Measurements from ENCODE around the gene IGLL1. TPM values are rescaled to one million over a fixed set of nuclear protein-coding genes. Genes with fewer than 3 reads are reported as not detected.
"Not testable (repeated sequence)": the region's sequence is repeated elsewhere in the genome, so short reads cannot be mapped to it uniquely, and the experiment has no call there.

The IGLL1 gene
- polyA plus RNA-seq, 1 donor (not counting 4 experiments of a cell fraction or from before 2014, with no cell fraction given) = not detected

DNA sequence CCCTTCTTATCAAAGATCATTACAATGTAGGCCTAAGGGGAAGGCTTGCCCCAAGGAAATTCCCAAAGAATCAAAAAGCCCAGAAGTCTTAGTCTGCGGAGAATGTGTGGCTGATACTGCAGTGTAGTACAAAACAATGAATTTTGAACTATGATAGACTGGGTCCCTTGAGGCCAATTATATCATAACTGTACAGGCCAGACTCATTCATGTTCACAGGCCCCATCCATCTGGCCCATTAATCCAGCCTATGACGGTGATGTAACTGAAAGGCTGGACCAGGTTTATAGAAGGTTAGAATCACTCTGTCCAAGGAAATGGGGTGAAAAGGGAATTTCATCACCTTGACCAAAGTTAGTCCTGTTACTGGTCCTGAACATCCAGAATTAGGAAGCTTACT is 35.2 kb downstream of the IGLL1 start:
- H3K27me3 ChIP-seq (ENCODE audit: control insufficient read depth, extremely low read depth, insufficient read depth, low read length) = peaks cover 6% of the 10 kb centered on the region
- H3K36me3 ChIP-seq (ENCODE audit: control insufficient read depth in 2 of 2, extremely low read depth in 1 of 2, insufficient read depth in 2 of 2, low read length in 2 of 2) = no peaks in the 10 kb centered on the region
- no peak for DNase-seq (ENCODE audit: low read depth, low spot score)
- no peaks in the 10 kb centered on the region for H3K79me2 ChIP-seq (ENCODE audit: control insufficient read depth, insufficient read depth, low read length)
- no peaks in the 10 kb centered on the region for H3K9me1 ChIP-seq (ENCODE audit: control insufficient read depth, extremely low read depth, insufficient read depth, low read length)
- no peaks in the 10 kb centered on the region for H3K9me3 ChIP-seq (ENCODE audit: control insufficient read depth, low read depth, low read length)
- H3K4me3 ChIP-seq (ENCODE audit: control insufficient read depth in 2 of 3, extremely low read depth in 1 of 3, insufficient read depth in 2 of 3, low read depth in 1 of 3, low read length in 3 of 3) = no peak overlapping the region
- no peak overlapping the region for H3K4me2 ChIP-seq (ENCODE audit: control insufficient read depth, extremely low read depth, insufficient read depth, low read depth, low read length)
- H2AFZ ChIP-seq (ENCODE audit: control insufficient read depth, low read length) = no peak overlapping the region
- H4K20me1 ChIP-seq (ENCODE audit: control insufficient read depth, extremely low read depth, insufficient read depth, low read length) = no peaks in the 10 kb centered on the region
- H3K27ac ChIP-seq (ENCODE audit: control insufficient read depth, insufficient read depth, low read length) = no peak overlapping the region
- FAIRE-seq = no peak
- dilution Hi-C loops (cut with MboI; ENCODE audit: extremely low pct_ligation_motif_present, low sequenced_read_pairs) = no loop called here
- TF ChIP-seq, protein P1, sequence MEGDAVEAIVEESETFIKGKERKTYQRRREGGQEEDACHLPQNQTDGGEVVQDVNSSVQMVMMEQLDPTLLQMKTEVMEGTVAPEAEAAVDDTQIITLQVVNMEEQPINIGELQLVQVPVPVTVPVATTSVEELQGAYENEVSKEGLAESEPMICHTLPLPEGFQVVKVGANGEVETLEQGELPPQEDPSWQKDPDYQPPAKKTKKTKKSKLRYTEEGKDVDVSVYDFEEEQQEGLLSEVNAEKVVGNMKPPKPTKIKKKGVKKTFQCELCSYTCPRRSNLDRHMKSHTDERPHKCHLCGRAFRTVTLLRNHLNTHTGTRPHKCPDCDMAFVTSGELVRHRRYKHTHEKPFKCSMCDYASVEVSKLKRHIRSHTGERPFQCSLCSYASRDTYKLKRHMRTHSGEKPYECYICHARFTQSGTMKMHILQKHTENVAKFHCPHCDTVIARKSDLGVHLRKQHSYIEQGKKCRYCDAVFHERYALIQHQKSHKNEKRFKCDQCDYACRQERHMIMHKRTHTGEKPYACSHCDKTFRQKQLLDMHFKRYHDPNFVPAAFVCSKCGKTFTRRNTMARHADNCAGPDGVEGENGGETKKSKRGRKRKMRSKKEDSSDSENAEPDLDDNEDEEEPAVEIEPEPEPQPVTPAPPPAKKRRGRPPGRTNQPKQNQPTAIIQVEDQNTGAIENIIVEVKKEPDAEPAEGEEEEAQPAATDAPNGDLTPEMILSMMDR (optimal IDR thresholded peaks at IDR 0.05 in 1 of 3, IDR thresholded peaks at IDR 0.05 in 1 of 3, conservative IDR thresholded peaks at IDR 0.05 in 1 of 3; ENCODE audit: extremely low read depth in 1 of 3, insufficient read depth in 2 of 3, low read length in 3 of 3) = no peak
- no peak for TF ChIP-seq EZH2 (IDR thresholded peaks at IDR 0.05; ENCODE audit: low read length)
- H3K9ac ChIP-seq (ENCODE audit: control insufficient read depth, extremely low read depth, insufficient read depth, low read length) = no peak overlapping the region
- H3K4me1 ChIP-seq (ENCODE audit: control insufficient read depth, extremely low read depth, insufficient read depth, low read length) = no peaks in the 10 kb centered on the region

DNA sequence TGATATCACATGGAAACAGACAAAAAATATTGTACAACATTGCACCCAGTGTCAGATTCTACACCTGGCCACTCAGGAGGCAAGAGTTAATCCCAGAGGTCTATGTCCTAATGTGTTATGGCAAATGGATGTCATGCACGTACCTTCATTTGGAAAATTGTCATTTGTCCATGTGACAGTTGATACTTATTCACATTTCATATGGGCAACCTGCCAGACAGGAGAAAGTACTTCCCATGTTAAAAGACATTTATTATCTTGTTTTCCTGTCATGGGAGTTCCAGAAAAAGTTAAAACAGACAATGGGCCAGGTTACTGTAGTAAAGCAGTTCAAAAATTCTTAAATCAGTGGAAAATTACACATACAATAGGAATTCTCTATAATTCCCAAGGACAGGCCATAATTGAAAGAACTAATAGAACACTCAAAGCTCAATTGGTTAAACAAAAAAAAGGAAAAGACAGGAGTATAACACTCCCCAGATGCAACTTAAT is 36.5 kb downstream of the IGLL1 start:
- DNase-seq (ENCODE audit: low read depth, low spot score); dilution Hi-C loops (cut with MboI; ENCODE audit: extremely low pct_ligation_motif_present, low sequenced_read_pairs); H3K4me2 ChIP-seq (ENCODE audit: control insufficient read depth, extremely low read depth, insufficient read depth, low read depth, low read length): not testable (repeated sequence)

DNA sequence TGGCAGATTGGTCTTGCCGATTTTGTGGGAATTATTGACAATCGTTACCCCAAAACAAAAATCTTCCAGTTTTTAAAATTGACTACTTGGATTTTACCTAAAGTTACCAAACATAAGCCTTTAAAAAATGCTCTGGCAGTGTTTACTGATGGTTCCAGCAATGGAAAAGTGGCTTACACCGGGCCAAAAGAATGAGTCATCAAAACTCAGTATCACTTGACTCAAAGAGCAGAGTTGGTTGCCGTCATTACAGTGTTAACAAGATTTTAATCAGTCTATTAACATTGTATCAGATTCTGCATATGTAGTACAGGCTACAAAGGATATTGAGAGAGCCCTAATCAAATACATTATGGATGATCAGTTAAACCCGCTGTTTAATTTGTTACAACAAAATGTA is 37.2 kb downstream of the IGLL1 start:
- dilution Hi-C loops (cut with MboI; ENCODE audit: extremely low pct_ligation_motif_present, low sequenced_read_pairs) = no loop called here
- H2AFZ ChIP-seq (ENCODE audit: control insufficient read depth, low read length) = no peak overlapping the region
- TF ChIP-seq, protein P1 (optimal IDR thresholded peaks at IDR 0.05 in 1 of 3, IDR thresholded peaks at IDR 0.05 in 1 of 3, conservative IDR thresholded peaks at IDR 0.05 in 1 of 3; ENCODE audit: extremely low read depth in 1 of 3, insufficient read depth in 2 of 3, low read length in 3 of 3) = no peak
- no peak for TF ChIP-seq EZH2 (IDR thresholded peaks at IDR 0.05; ENCODE audit: low read length)
- H4K20me1 ChIP-seq (ENCODE audit: control insufficient read depth, extremely low read depth, insufficient read depth, low read length) = no peaks in the 10 kb centered on the region
- no peak overlapping the region for H3K27ac ChIP-seq (ENCODE audit: control insufficient read depth, insufficient read depth, low read length)
- no peaks in the 10 kb centered on the region for H3K36me3 ChIP-seq (ENCODE audit: control insufficient read depth in 2 of 2, extremely low read depth in 1 of 2, insufficient read depth in 2 of 2, low read length in 2 of 2)
- no peaks in the 10 kb centered on the region for H3K79me2 ChIP-seq (ENCODE audit: control insufficient read depth, insufficient read depth, low read length)
- H3K27me3 ChIP-seq (ENCODE audit: control insufficient read depth, extremely low read depth, insufficient read depth, low read length) = no peaks in the 10 kb centered on the region
- no peak overlapping the region for H3K4me3 ChIP-seq (ENCODE audit: control insufficient read depth in 2 of 3, extremely low read depth in 1 of 3, insufficient read depth in 2 of 3, low read depth in 1 of 3, low read length in 3 of 3)
- no peaks in the 10 kb centered on the region for H3K9me1 ChIP-seq (ENCODE audit: control insufficient read depth, extremely low read depth, insufficient read depth, low read length)
- FAIRE-seq (no peak), DNase-seq (ENCODE audit: low read depth, low spot score) (no peak)
- H3K9me3 ChIP-seq (ENCODE audit: control insufficient read depth, low read depth, low read length) = no peaks in the 10 kb centered on the region
- H3K9ac ChIP-seq (ENCODE audit: control insufficient read depth, extremely low read depth, insufficient read depth, low read length) = no peak overlapping the region
- no peak overlapping the region for H3K4me2 ChIP-seq (ENCODE audit: control insufficient read depth, extremely low read depth, insufficient read depth, low read depth, low read length)
- H3K4me1 ChIP-seq (ENCODE audit: control insufficient read depth, extremely low read depth, insufficient read depth, low read length) = no peaks in the 10 kb centered on the region

More for the DNA sequence above, 36.5 kb downstream of the IGLL1 start:
- H3K27me3 ChIP-seq (ENCODE audit: control insufficient read depth, extremely low read depth, insufficient read depth, low read length); H3K9ac ChIP-seq (ENCODE audit: control insufficient read depth, extremely low read depth, insufficient read depth, low read length); H3K9me3 ChIP-seq (ENCODE audit: control insufficient read depth, low read depth, low read length); H3K9me1 ChIP-seq (ENCODE audit: control insufficient read depth, extremely low read depth, insufficient read depth, low read length); H3K27ac ChIP-seq (ENCODE audit: control insufficient read depth, insufficient read depth, low read length); H3K79me2 ChIP-seq (ENCODE audit: control insufficient read depth, insufficient read depth, low read length); H3K4me3 ChIP-seq (ENCODE audit: control insufficient read depth in 2 of 3, extremely low read depth in 1 of 3, insufficient read depth in 2 of 3, low read depth in 1 of 3, low read length in 3 of 3); FAIRE-seq; H3K4me1 ChIP-seq (ENCODE audit: control insufficient read depth, extremely low read depth, insufficient read depth, low read length); H3K36me3 ChIP-seq (ENCODE audit: control insufficient read depth in 2 of 2, extremely low read depth in 1 of 2, insufficient read depth in 2 of 2, low read length in 2 of 2); H2AFZ ChIP-seq (ENCODE audit: control insufficient read depth, low read length); H4K20me1 ChIP-seq (ENCODE audit: control insufficient read depth, extremely low read depth, insufficient read depth, low read length): not testable (repeated sequence)

DNA sequence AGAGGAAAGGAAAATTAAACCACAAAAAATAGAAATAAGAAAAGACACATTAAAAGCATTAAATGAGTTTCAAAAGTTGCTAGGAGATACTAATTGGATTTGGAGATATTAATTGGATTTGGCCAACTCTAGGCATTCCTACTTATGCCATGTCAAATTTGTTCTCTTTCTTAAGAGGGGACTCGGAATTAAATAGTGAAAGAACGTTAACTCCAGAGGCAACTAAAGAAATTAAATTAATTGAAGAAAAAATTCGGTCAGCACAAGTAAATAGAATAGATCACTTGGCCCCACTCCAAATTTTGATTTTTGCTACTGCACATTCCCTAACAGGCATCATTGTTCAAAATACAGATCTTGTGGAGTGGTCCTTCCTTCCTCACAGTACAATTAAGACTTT is 37.7 kb downstream of the IGLL1 start:
- H3K9ac ChIP-seq (ENCODE audit: control insufficient read depth, extremely low read depth, insufficient read depth, low read length); H3K4me1 ChIP-seq (ENCODE audit: control insufficient read depth, extremely low read depth, insufficient read depth, low read length); H3K27ac ChIP-seq (ENCODE audit: control insufficient read depth, insufficient read depth, low read length); H3K4me2 ChIP-seq (ENCODE audit: control insufficient read depth, extremely low read depth, insufficient read depth, low read depth, low read length); H3K9me1 ChIP-seq (ENCODE audit: control insufficient read depth, extremely low read depth, insufficient read depth, low read length); H3K36me3 ChIP-seq (ENCODE audit: control insufficient read depth in 2 of 2, extremely low read depth in 1 of 2, insufficient read depth in 2 of 2, low read length in 2 of 2); H2AFZ ChIP-seq (ENCODE audit: control insufficient read depth, low read length); FAIRE-seq; H3K9me3 ChIP-seq (ENCODE audit: control insufficient read depth, low read depth, low read length); H3K27me3 ChIP-seq (ENCODE audit: control insufficient read depth, extremely low read depth, insufficient read depth, low read length); DNase-seq (ENCODE audit: low read depth, low spot score); H3K79me2 ChIP-seq (ENCODE audit: control insufficient read depth, insufficient read depth, low read length); H3K4me3 ChIP-seq (ENCODE audit: control insufficient read depth in 2 of 3, extremely low read depth in 1 of 3, insufficient read depth in 2 of 3, low read depth in 1 of 3, low read length in 3 of 3); H4K20me1 ChIP-seq (ENCODE audit: control insufficient read depth, extremely low read depth, insufficient read depth, low read length); dilution Hi-C loops (cut with MboI; ENCODE audit: extremely low pct_ligation_motif_present, low sequenced_read_pairs): not testable (repeated sequence)
